GM12892 (cell line): Measurements from ENCODE around the gene ZBED5.

Experiments used
- DNase-seq: peaks from one replicate; pipeline ENCODE4 v3.0.0; 2011; ENCODE audit not compliant: insufficient read length
- FAIRE-seq: peaks from 2 replicates; lab custom pipeline; 2011; peaks lifted over from hg19 to GRCh38; lab: Jason Lieb, UNC
- POLR2A ChIP-seq: IDR thresholded peaks from 2 replicates; pipeline ENCODE4 v1.6.1; 2011; ENCODE audit warnings: low read depth, low read length, control low read depth
- POLR2AphosphoS5 ChIP-seq: IDR thresholded peaks from 2 replicates; pipeline ENCODE4 v1.6.1; 2011; ENCODE audit warnings: low read depth, low read length, control low read depth
- TAF1 ChIP-seq: IDR thresholded peaks from 2 replicates; pipeline ENCODE4 v1.6.1; 2011; ENCODE audit warnings: low read depth, mild to moderate bottlenecking, control low read depth, low read length, borderline replicate concordance

ZBED5 gene

GRCh38 chr11:10818594-10818993, 39.3 kb downstream of the ZBED5 start:
- no peak for FAIRE-seq
- TF ChIP-seq POLR2AphosphoS5 (no peak), TAF1 (no peak), POLR2A (no peak)
- DNase-seq: no peak

GRCh38 chr11:10813945-10814344, 43.9 kb downstream of the ZBED5 start:
- no peak for FAIRE-seq

DNA sequence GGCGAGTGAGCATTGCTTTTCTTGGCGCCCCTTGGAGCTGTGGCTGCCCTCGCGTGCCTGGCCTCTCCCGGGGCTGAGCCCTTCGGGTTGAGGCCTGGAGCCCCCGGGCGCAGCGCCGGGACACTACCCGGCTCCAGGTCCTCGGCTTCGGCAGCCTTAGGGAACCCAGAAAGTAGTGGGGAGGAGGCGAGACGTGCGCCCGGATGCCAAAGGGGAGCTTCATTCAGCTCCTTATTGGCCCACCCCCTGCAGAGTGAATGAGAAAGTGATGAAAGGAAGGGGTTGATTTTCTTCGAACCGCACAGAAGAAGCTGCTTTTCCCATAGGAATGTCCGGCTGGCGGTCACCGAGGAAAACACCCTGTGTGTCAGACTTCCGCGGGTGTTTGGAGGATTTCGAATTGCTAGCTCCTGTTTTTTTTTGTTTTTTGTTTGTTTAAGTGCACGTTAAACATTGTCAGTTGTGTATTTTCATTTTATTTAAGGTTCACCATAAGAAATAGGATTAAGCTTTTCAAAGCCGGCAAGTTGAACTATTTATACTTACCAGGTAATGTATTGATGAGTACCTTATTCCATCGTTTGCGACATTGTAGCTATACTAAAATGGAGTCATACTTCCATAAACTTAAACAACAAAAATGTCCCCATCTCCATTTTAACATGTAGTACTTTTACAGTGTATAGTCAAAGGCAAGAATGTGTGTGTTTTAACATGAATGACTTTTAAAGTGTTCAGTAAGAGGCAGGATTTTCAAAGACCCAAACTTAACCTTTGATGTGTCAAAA, 48.3 kb downstream of the ZBED5 start:
- FAIRE-seq (peak; percentile 21), DNase-seq (no peak)
- TF ChIP-seq POLR2AphosphoS5 (no peak), POLR2A (no peak), TAF1 (no peak)

More at GRCh38 chr11:10813945-10814344, 43.9 kb downstream of the ZBED5 start:
- no peak for DNase-seq
- TF ChIP-seq TAF1: no peak
- no peak for TF ChIP-seq POLR2AphosphoS5
- no peak for TF ChIP-seq POLR2A

- FAIRE-seq (peak; percentile 100), DNase-seq (peak; percentile 95)
- TF ChIP-seq POLR2AphosphoS5: peak; percentile 100
- peak; percentile 100 for TF ChIP-seq POLR2A
- TF ChIP-seq TAF1: peak; percentile 86
Observed at GRCh38 chr11:10808553-10809372, 49.1 kb downstream of the ZBED5 start, which contains the start of gene EIF4G2. EIF4G2 (minus strand) TSS chr11:10808926.

DNA sequence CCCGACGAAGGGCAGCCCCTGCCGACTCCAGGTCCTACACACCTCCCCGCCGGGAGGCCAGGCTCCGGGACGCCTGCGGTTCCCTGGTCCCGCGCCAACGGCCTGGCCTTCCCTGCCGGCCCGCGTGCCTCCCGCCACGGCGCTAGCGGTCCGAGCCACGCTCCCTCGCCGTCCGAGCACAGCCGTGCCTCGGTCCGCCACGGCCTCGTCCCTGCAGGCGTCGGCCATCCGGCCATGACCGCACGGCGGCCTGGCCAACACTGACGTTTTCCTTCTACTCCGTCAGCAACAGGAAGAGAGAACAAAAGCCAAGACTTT, 49.7 kb downstream of the ZBED5 start:
- TF ChIP-seq TAF1 (no peak), POLR2A (no peak), POLR2AphosphoS5 (no peak)
- FAIRE-seq: no peak
- peak; percentile 25 for DNase-seq

DNA sequence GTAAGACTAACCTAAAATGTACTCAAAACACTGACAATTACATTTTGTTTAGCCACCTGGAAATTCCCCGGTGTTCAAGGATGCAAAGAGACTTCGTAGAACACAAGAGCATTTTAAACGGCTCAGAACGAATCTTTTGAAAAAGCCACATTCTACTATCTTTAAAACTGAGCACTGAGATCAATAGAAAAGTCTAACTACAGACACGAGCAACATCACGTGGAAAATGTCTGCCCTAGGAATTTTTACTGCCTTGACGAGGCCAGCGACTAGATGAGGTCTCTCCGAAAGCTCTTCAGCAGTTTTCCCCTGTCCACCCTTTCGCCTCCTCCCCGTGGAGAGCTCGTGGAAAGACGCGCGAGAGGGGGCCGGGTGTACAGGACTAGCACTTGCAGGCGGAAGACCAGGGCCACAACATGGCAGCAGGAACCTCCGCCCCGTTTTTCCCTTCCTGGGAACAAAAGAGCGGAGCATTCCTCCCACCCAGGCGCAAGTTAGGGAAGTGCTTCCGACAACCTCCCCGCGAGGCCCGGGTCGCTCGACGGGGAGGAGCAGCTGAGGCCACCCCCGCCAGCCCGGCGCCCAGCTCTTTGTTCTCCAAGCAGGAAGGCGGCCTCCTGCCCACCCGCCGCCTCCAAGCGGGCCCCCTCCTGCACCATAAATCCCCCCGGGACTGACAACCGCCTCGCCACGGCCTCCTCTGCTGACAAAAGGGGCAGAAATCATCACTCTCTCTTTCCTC, 50.2 kb downstream of the ZBED5 start:
- DNase-seq (peak; percentile 32), FAIRE-seq (no peak)

DNA sequence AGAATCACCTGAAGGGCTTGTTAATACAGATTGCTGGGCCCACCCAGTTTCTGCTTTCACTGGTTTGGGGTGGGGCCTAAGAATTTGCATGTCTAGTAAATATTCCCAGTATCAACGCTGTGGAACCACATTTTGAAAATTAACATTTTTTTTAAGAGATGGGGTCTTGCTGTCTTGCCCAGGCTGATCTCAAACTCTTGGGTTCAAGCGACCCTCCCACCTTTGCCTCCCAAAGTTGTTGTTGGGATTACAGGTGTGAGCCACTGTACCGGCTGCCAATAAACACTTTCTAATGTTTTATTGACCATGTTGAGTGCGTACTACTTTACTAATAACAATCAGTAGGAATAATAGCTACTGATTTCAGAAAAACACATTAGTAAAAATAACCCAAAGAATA, 51.6 kb downstream of the ZBED5 start:
- DNase-seq: no peak
- FAIRE-seq: no peak
- no peak for TF ChIP-seq TAF1
- no peak for TF ChIP-seq POLR2A
- no peak for TF ChIP-seq POLR2AphosphoS5

More for the DNA sequence above, 50.2 kb downstream of the ZBED5 start:
- TF ChIP-seq POLR2AphosphoS5 (no peak; the same call in 1 of the 2 replicates), TAF1 (no peak), POLR2A (no peak)

- no peak for DNase-seq
- no peak for FAIRE-seq
- TF ChIP-seq TAF1 (no peak), POLR2AphosphoS5 (no peak), POLR2A (no peak)
Observed at GRCh38 chr11:10805741-10806140, 52.1 kb downstream of the ZBED5 start.

- FAIRE-seq (no peak), DNase-seq (no peak)
- TF ChIP-seq POLR2AphosphoS5 (no peak), POLR2A (no peak), TAF1 (no peak)
Observed at GRCh38 chr11:10803676-10804075, 54.2 kb downstream of the ZBED5 start.
